SK-MEL-5 (cell line): ENCODE results near the gene SMAD3. TPM values are rescaled to one million over a fixed set of nuclear protein-coding genes. Genes with fewer than 3 reads are reported as not detected.

Experiments
- DNase-seq: peaks from one replicate; pipeline ENCODE4 v3.0.0-alpha.2; 2016; ENCODE audit warnings: low read depth, low spot score
- in situ Hi-C: cut with HindIII; loops from 2 replicates; pipeline ENCODE4 v1.10.0; 2016; ENCODE audit warnings: low sequenced_read_pairs, high pct_unique_total_duplicates, low pct_unique_long_range_greater_than_20kb
- total RNA-seq: library from RNA; depleted of rRNA; stranded (reverse); fragments of >200 nt; shearing (Covaris generic); gene quantifications from 2 replicates; pipeline ENCODE4 v1.2.3, GENCODE V29; 2014

The SMAD3 gene
- total RNA-seq, 1 experiment from 2014 or later, result 5.6 TPM

- in situ Hi-C loops, result no loop called here
- no peak for DNase-seq
These were observed 134.0 kb downstream of the SMAD3 start for GRCh38 chr15:67199391-67199790.

- no peak for DNase-seq
These were observed 134.7 kb downstream of the SMAD3 start for GRCh38 chr15:67199881-67200763.

DNA sequence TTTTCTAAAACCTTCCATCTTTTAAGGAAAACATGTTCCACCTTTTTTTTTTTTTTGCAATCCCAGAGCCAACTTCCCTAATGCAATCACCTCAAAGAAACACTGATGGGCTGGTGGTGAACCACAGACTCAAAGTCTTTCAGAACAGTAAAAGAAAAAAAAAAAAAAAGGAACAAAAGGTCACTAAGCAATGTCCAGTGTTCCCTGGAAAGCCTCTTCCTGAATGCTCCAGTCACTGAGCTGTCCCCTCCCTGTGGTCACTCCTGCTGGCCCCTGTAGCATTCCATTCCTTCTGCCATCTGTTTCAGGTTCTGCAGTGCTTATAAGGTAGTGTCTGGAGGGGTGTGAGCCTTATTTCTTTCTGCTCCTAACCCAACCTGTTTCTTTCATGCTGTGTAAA, 135.7 kb downstream of the SMAD3 start:
- DNase-seq, result no peak
- in situ Hi-C loops, result no loop called here

More at GRCh38 chr15:67199881-67200763, 134.7 kb downstream of the SMAD3 start:
- in situ Hi-C loops, result no loop called here

DNA sequence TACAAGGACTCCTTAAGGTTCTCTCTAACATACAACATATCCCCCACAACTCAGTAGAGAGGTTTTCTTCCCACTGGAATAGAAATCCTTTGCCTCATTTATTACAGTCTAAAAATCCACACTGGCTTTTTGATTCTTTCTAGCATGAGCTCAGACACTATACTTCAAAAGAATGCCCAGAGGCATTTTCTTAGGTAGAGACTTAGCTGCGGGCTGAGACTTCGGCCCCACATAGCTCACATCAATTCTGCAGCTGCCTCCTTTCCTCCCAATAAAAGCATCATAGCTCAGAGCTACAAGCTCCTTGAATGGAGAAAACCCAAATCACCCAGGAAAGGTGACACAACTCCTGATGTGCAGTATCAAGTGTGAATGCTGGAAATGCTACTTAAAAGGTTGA, 136.7 kb downstream of the SMAD3 start:
- in situ Hi-C loops, result no loop called here

DNA sequence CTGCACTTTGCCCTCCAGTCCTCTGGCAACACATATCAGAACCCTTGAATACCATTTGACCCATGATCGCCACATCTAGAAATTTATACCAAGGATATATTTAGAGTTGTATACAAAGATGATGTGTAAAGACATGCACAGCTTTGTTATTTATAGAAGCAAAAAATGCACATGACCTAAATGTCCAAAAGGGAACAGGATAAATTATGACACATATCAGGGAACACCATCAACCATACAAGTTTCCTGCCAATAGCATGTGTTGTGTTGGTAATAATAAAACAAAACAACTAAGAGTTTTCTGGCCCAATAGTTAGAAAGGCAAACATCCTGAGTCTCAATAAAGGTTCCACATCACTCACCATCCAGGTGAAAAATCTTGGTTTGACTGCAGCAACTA, 137.6 kb downstream of the SMAD3 start:
- no peak for DNase-seq
- in situ Hi-C loops, result no loop called here

More for the DNA sequence above, 136.7 kb downstream of the SMAD3 start:
- DNase-seq, result no peak

DNA sequence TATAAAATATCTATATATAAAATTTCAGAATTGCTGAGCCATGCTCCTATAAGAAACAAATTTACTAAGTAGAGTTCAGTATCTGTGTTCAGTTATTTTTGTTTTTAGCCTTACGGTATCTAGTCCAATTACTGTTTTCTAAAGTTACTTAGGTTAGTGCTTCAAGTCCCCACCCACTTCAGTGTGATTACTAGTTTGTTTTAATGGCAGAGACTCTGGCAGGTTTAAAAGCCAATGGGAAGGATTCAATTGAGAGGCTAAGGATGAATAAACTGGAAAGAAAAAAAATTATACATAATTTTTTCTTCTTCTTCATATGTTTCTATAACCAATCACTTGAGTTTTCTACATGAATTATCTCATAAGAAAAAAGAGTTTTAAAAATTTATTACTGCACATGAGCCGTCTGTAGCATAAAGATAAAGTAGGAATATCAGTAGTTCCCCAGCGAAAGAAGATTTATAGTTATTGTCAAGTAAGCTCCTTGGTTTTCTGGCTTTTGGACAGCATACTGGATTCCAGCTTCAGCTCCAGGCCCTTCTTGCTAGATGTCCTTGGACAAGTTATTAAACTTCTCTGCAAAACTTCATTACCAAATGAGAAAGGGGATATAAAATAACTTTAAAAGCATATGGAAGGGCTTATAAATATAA, 142.3 kb downstream of the SMAD3 start:
- no peak for DNase-seq
- in situ Hi-C loops, result no loop called here

DNA sequence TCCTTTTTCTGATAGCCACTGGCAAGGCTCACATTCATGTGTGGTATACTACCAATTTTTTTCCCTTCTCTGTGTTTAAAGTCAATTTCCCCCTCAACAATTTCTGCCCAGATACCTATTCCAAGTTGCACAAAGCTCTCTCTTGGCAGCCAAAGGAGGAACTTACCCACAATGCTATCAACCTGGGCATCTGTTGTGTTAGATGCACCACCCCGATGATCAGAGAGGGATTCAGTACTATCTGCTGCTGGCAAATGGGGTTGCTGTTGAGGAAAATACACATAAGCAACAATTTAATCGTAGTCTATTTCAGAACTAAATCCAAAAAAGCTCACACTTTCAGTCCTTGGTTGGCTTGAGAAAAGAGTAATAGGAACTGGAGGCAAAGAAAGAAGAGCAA, 143.0 kb downstream of the SMAD3 start:
- no peak for DNase-seq
- in situ Hi-C loops, result no loop called here

DNA sequence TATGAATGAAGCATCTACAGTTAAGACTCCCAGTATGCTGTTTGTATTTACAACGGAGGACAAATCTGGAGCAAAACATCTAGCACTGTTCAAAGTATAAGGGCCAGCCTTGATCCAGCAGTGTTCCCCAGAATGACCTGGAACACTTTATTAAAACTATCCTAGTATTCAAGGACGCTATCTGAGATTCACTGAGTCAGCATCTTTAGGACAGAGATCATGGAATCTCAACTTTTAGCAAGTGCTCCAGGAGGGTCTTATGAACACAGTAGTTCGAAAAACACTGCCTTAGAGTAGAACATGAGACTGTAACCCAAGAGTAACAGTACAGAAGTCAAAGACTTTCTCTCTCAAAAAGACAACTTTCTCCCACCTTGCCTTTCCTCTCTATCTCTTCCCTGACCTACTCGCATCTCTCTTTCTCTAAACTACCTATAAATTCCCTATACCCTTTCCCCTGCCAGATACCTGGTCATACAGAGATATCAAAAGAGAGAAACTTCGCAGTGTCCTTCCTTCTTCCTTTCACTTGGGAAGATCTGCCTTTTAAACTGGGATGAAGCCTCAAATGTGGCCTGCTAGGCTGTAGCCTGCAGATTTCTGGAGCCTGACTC, 145.3 kb downstream of the SMAD3 start:
- in situ Hi-C loops, result no loop called here
- DNase-seq, result no peak

DNA sequence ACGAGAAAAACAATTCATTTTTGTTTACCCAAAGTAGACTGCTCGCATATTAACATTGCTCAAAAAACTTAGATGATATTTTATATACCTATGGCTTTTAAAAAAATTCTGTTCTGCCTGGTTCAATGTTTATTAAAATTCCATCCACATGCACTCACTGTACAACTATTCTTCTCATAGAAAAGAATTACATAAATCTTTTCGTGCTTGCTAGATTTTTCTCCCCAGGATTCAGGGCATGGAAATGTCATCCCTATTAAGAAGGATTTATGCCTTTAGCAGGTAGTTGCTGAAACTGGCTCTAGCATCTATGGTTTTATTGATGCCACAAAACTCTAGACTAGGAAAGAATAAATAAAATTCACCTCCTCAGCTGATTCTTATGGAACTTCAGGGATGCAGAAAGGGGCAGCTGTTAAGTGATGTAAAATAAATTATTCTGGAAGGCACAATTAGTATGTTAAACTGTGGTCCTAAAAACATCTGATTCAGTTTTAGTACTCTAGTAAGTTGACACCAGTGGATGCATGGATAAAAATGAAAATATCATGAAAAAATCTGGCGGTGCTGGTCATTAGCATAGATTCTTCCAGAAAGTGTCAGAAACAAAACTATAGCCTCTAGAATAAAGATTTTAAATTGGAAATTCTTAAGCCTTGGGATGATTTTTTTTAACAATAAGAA, 147.4 kb downstream of the SMAD3 start:
- DNase-seq, result no peak
- in situ Hi-C loops, result no loop called here

GRCh38 chr15:67215102-67215501, 149.7 kb downstream of the SMAD3 start:
- in situ Hi-C loops, result no loop called here
- DNase-seq, result no peak

- in situ Hi-C loops, result no loop called here
- no peak for DNase-seq
These were observed 151.5 kb downstream of the SMAD3 start for GRCh38 chr15:67216859-67217258.

- in situ Hi-C loops, result no loop called here
- no peak for DNase-seq
These were observed 153.0 kb downstream of the SMAD3 start for GRCh38 chr15:67218428-67218827.

- in situ Hi-C loops, result no loop called here
- no peak for DNase-seq
These were observed 153.9 kb downstream of the SMAD3 start for GRCh38 chr15:67219288-67219687.

- in situ Hi-C loops, result no loop called here
- DNase-seq, result no peak
These were observed 159.5 kb downstream of the SMAD3 start for GRCh38 chr15:67224889-67225288.

DNA sequence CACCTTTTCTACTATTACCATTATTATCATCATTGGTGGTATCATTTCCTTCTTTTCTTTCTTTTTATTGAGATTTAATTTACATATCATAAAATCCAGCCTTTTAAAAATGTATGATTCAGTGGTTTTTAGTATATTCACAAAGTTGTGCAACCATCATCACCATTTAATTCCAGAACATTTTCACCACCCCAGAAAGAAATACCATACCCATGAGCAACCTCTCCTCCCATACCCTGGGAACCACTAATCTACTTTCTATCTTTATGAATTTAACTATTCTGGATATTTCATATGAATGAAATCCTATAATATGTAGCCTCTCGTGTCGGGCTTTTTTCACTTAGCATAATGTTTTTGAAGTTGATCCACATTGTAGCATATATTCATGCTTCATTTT, 159.9 kb downstream of the SMAD3 start:
- no peak for DNase-seq
- in situ Hi-C loops, result no loop called here

DNA sequence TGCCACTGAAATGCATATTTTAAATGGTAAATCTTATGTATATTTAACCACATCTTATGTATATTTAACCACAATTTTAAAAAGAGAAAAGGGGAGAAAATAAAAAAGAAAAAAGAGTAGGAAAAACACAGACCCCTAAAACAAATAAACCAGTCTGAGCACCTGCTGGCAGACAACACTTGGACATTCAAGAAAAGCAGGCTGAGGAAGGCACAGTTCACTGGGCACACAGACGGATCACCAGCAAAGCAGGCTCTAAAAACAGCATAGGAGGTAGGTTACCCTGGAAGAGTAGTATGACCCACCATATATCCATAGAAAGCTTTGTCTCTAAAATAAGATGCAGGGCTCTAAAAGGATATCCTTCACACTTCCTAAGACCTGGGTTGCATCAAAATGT, 162.0 kb downstream of the SMAD3 start:
- DNase-seq, result no peak
- in situ Hi-C loops, result no loop called here

DNA sequence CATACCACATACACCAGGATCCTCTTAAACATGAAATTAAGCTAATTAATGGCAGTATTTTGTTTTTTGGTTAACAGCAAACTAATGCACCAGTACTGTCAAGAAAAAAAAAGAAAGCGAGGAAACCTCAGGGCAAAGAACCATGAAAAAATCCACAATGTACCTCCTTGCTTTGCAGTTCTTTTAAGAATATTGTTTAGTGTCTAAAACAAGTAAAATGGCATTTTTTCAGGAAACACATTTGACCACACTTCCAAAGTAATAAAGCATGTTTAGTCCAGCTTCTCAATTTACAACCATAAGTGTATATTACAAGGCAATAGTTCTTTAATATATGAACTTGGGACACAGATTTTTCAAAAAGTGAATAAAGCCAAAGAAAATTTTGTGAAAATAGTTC, 162.4 kb downstream of the SMAD3 start:
- in situ Hi-C loops, result no loop called here
- DNase-seq, result no peak

DNA sequence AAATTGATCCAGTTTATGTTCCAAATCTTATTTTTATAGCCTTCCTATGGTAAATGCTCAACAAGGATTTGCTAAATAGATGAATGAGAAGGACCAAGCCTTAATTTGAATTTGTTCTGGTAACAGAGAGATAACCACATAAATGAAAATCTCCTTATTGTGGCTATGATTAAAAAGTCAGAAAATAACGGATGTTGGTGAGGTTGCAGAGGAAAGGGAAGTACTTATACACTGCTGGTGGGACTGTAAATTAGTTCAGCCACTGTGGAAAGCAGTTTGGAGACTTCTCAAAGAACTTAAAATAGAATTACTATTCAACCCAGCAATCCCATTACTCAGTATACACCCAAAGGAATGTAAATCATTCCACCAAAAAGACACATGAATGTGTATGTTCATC, 162.9 kb downstream of the SMAD3 start:
- in situ Hi-C loops, result no loop called here
- no peak for DNase-seq
